Right atrium auricular region (tissue), 2 donors: ENCODE measurements around the gene CYP11A1. TPM values are rescaled to one million over a fixed set of nuclear protein-coding genes. Genes with fewer than 3 reads are reported as not detected.

Experiments used
- DNase-seq: peaks from one replicate; pipeline ENCODE4 v3.0.0-alpha.2; 2019; ENCODE audit warnings: low spot score
- H3K27ac ChIP-seq, 2 donors: fragments of 200-600 bp; sonication (generic); 1 replicate in 1 of 2; 2 replicates in 1 of 2; pipeline ENCODE4 v1.5.1; 2016 to 2019
- H3K27me3 ChIP-seq, 2 donors: fragments of 200-600 bp; sonication (generic); one replicate each; pipeline versions ENCODE4 v1.5.1 to v1.6.0; 2017 to 2019
- H3K36me3 ChIP-seq: fragments of 200-600 bp; sonication (generic); one replicate; pipeline ENCODE4 v1.5.1; 2016
- H3K4me1 ChIP-seq, 2 donors: fragments of 200-600 bp; sonication (generic); one replicate each; pipeline versions ENCODE4 v1.5.1 to v1.6.0; 2017 to 2019
- H3K4me3 ChIP-seq, 2 donors: fragments of 200-600 bp; sonication (generic); 1 replicate in 1 of 2; 2 replicates in 1 of 2; pipeline ENCODE4 v1.5.1; 2017 to 2019; ENCODE audit warnings: mild to moderate bottlenecking in 1 of 2, moderate library complexity in 1 of 2
- H3K9me3 ChIP-seq, 2 donors: fragments of 200-600 bp; sonication (generic); one replicate each; pipeline ENCODE4 v1.5.1; 2019
- CTCF ChIP-seq, 2 donors: fragments of 200-600 bp; sonication (generic); IDR thresholded peaks; one replicate each; pipeline ENCODE4 v1.5.1; 2019; ENCODE audit warnings: antibody characterized with exemption in 2 of 2
- total RNA-seq, 2 donors: library from RNA; depleted of rRNA; stranded (reverse); fragments of >200 nt; gene quantifications; one replicate each; pipeline ENCODE4 v1.1.0, GENCODE V29; 2016

Gene CYP11A1
- total RNA-seq, 2 donors from 2014 or later = 0.71 to 1.0 TPM

- DNase-seq = no peak
- H3K36me3 ChIP-seq = no peaks in the 10 kb centered on the region
- no peak for TF ChIP-seq CTCF (IDR thresholded peaks at IDR 0.05)
Measured at GRCh38 chr15:74408385-74408784, 40.9 kb upstream of the CYP11A1 start.

GRCh38 chr15:74406992-74407705 is 39.7 kb upstream of the CYP11A1 start:
- no peaks in the 10 kb centered on the region for H3K36me3 ChIP-seq
- H3K4me1 ChIP-seq = peaks cover 0 to 13% of the 10 kb centered on the region in 2 donors
- H3K27ac ChIP-seq = no peak overlapping the region
- H3K9me3 ChIP-seq = no peaks in the 10 kb centered on the region
- H3K4me3 ChIP-seq = no peak overlapping the region
- no peak for TF ChIP-seq CTCF (IDR thresholded peaks at IDR 0.05)
- no peak for DNase-seq
- no peaks in the 10 kb centered on the region for H3K27me3 ChIP-seq

More at GRCh38 chr15:74408385-74408784, 40.9 kb upstream of the CYP11A1 start:
- H3K4me3 ChIP-seq = no peak overlapping the region
- H3K27ac ChIP-seq = no peak overlapping the region
- peaks cover 0 to 10% of the 10 kb centered on the region in 2 donors for H3K4me1 ChIP-seq
- no peaks in the 10 kb centered on the region for H3K9me3 ChIP-seq
- no peaks in the 10 kb centered on the region for H3K27me3 ChIP-seq

DNA sequence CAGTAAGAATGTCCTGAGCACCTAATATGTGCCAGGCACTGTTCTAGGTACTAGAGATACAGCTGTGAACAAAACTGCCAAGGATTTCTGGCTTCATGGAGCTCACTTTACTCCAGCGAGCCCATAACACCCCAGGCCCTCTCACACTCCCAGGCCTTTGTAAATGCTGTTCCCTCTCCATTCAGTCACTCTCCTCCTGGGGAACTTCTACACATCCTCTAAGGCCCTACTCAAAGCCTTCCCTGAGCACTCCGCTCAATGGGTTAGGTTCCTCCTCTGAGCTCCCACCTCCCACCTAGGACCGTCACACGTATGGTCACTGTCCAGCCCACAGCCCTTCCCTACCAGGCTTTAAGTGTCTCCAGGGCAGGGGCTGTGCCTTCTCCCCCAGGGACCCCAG is 39.1 kb upstream of the CYP11A1 start:
- no peaks in the 10 kb centered on the region for H3K27me3 ChIP-seq
- no peaks in the 10 kb centered on the region for H3K36me3 ChIP-seq
- no peak overlapping the region for H3K27ac ChIP-seq
- no peak for DNase-seq
- no peak overlapping the region for H3K4me3 ChIP-seq
- no peak for TF ChIP-seq CTCF (IDR thresholded peaks at IDR 0.05)
- no peaks in the 10 kb centered on the region for H3K9me3 ChIP-seq
- peaks cover 0 to 13% of the 10 kb centered on the region in 2 donors for H3K4me1 ChIP-seq

- Histone ChIP-seq H3K9me3 (no peaks in the 10 kb centered on the region), H3K4me1 (peaks cover 0 to 13% of the 10 kb centered on the region in 2 donors), H3K36me3 (no peaks in the 10 kb centered on the region), H3K4me3 (no peak overlapping the region), H3K27ac (no peak overlapping the region), H3K27me3 (no peaks in the 10 kb centered on the region)
- no peak for DNase-seq
- TF ChIP-seq CTCF (IDR thresholded peaks at IDR 0.05) = no peak
Measured at GRCh38 chr15:74405823-74406222, 38.4 kb upstream of the CYP11A1 start.

DNA sequence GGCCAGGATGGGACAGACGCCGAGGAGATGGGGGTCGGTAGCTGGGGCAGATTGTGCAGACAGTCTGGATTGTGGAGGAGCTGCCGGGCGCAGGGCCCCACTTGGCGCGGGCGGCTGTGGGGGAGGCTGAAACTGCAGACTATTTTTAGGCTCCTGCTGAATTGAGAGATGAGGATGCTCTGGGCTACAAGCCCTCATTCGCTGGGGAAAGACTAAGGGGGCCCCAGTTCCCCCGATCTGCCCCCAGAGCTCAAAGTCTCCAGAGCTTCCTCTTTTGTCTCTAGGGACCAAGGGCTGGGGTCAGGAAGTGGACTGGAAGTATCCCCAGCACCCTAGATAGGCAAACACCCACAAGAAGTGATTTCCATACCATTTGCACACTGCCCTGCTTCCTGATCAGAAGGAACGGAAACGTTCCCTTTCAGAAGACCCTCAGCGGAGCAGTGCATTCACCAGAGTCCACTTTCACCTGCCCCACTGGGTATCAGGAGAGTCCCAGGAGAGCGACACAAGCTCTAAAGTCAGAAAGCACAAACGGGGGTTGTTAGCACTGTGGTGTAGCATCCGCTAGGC is 36.6 kb upstream of the CYP11A1 start:
- TF ChIP-seq CTCF (IDR thresholded peaks at IDR 0.05) = no peak
- H3K4me1 ChIP-seq = peaks cover 0 to 13% of the 10 kb centered on the region in 2 donors
- H3K27ac ChIP-seq = no peak overlapping the region
- no peaks in the 10 kb centered on the region for H3K27me3 ChIP-seq
- H3K36me3 ChIP-seq = no peaks in the 10 kb centered on the region
- H3K9me3 ChIP-seq = no peaks in the 10 kb centered on the region
- no peak for DNase-seq
- H3K4me3 ChIP-seq = no peak overlapping the region
